ENCODE data around the gene TNNT2.

The TNNT2 gene

DNA sequence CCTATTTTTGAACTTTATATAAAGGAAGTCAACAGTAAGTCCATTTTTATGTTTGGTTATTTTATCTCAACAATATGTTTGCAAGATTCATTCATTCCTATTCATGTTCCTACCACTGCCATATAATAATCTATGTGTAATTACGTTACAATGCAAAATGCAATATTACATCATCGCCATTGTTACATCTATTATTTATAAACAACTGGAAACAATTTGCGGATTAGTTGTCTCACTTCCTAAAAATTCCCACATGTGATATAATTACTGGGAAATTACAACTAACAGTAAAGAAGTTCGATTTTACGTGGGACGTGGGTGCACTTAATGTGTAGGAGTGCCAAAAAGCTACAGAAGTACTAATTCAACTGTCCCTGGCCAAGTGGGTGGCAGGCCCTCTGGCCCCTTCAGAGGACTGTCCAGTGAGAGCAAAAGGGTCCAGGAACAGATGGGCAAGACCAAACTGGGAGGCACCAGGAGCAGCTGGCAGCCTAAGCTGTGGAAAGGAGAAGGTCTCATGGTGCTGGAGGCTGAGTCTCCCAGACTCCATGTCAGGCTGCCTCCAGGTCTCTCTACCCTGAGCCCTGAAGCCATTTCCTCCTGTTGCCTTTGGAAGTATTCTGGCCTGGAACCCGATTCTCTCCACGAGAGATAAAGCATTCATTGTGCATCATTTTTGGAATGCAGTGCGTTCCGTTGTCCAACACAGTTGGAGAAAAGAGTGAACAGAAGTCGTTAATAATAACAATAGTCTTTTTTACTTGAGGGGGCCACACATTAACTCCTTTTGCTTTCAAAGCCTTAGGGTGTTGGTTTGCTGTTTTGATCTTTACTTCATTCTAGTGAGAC, 42.9 kb downstream of the TNNT2 start:
- no peak overlapping the region for H3K4me2 ChIP-seq (ENCODE audit: low read length)
- H3K27me3 ChIP-seq (ENCODE audit: insufficient read depth, low read length, poor library complexity), result no peaks in the 10 kb centered on the region
- H3K4me1 ChIP-seq (ENCODE audit: control insufficient read depth, low read depth, low read length), result no peaks in the 10 kb centered on the region
- no peak overlapping the region for H2BK5ac ChIP-seq (ENCODE audit: low read length)
- H4K5ac ChIP-seq (ENCODE audit: low read length), result no peak overlapping the region
- WGBS (ENCODE audit: extremely low coverage, insufficient coverage, low lambda C conversion rate), result no CpG with 5 or more reads among the region's 11 CpGs
- H3K4me3 ChIP-seq (ENCODE audit: low read length), result no peak overlapping the region
- no peak overlapping the region for H3K27ac ChIP-seq (ENCODE audit: low read depth, low read length)
- no peak overlapping the region for H3K18ac ChIP-seq (ENCODE audit: low read length)
- no peak overlapping the region for H4K8ac ChIP-seq (ENCODE audit: low read depth, low read length)
- no peaks in the 10 kb centered on the region for H3K36me3 ChIP-seq (ENCODE audit: control insufficient read depth, insufficient read depth, low read length)
- no peak overlapping the region for H3K56ac ChIP-seq (ENCODE audit: low read length)
- H2AK5ac ChIP-seq (ENCODE audit: low read length), result no peak overlapping the region
- H2BK15ac ChIP-seq (replicated peaks; ENCODE audit: low read depth), result no peak overlapping the region
- H3K23ac ChIP-seq (ENCODE audit: low read length), result no peak overlapping the region
- H3K79me1 ChIP-seq (ENCODE audit: low read length), result no peaks in the 10 kb centered on the region
- H3K4ac ChIP-seq (ENCODE audit: low read depth, low read length), result no peak overlapping the region
- H2BK120ac ChIP-seq (ENCODE audit: low read depth, low read length), result no peak overlapping the region
- no peak overlapping the region for H3K9ac ChIP-seq (ENCODE audit: low read length)
- H3K79me2 ChIP-seq (ENCODE audit: control insufficient read depth, insufficient read depth, low read length), result no peaks in the 10 kb centered on the region
- no peak for DNase-seq

DNA sequence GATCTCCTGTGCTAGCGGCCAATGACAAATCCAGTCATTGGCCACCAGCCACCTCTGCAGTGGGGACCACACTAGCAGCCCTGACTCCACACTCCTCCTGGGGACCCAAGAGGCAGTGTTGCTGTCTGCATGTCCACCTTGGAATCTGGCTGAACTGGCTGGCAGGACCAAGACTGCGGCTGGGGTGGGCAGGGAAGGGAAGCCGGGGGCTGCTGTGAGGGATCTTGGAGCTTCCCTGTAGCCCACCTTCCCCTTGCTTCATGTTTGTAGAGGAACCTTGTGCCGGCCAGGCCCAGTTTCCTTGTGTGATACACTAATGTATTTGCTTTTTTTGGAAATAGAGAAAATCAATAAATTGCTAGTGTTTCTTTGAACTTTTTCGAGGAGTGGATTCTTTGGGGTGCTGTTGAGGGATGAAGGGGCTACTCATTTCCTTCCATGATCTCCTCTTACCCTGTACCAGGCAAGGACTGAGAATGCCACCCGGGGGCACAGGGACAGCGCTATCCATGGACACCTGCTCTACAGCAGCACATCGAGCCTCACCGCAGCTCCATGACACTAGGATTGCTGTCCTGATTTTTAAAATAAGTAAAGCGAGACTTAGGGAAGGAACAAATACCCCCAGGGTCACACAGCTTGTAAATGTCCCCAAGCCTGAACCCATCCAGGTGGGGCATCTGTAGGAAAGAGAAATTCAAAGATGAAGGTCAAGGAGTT, 44.7 kb downstream of the TNNT2 start:
- Histone ChIP-seq H3K23ac (ENCODE audit: low read length) (no peak overlapping the region), H2BK5ac (ENCODE audit: low read length) (no peak overlapping the region), H4K8ac (ENCODE audit: low read depth, low read length) (no peak overlapping the region), H3K56ac (ENCODE audit: low read length) (no peak overlapping the region), H3K9ac (ENCODE audit: low read length) (no peak overlapping the region), H4K5ac (ENCODE audit: low read length) (no peak overlapping the region), H3K18ac (ENCODE audit: low read length) (no peak overlapping the region), H3K4me1 (ENCODE audit: control insufficient read depth, low read depth, low read length) (no peaks in the 10 kb centered on the region), H3K4me2 (ENCODE audit: low read length) (no peak overlapping the region), H3K79me1 (ENCODE audit: low read length) (no peaks in the 10 kb centered on the region), H3K27me3 (ENCODE audit: insufficient read depth, low read length, poor library complexity) (no peaks in the 10 kb centered on the region), H2BK120ac (ENCODE audit: low read depth, low read length) (no peak overlapping the region), H2BK15ac (replicated peaks; ENCODE audit: low read depth) (no peak overlapping the region), H3K27ac (ENCODE audit: low read depth, low read length) (no peak overlapping the region), H2AK5ac (ENCODE audit: low read length) (no peak overlapping the region), H3K4ac (ENCODE audit: low read depth, low read length) (no peak overlapping the region), H3K36me3 (ENCODE audit: control insufficient read depth, insufficient read depth, low read length) (no peaks in the 10 kb centered on the region), H3K79me2 (ENCODE audit: control insufficient read depth, insufficient read depth, low read length) (no peaks in the 10 kb centered on the region), H3K4me3 (ENCODE audit: low read length) (no peak overlapping the region)
- no CpG with 5 or more reads among the region's 10 CpGs for WGBS (ENCODE audit: extremely low coverage, insufficient coverage, low lambda C conversion rate)
- no peak for DNase-seq

DNA sequence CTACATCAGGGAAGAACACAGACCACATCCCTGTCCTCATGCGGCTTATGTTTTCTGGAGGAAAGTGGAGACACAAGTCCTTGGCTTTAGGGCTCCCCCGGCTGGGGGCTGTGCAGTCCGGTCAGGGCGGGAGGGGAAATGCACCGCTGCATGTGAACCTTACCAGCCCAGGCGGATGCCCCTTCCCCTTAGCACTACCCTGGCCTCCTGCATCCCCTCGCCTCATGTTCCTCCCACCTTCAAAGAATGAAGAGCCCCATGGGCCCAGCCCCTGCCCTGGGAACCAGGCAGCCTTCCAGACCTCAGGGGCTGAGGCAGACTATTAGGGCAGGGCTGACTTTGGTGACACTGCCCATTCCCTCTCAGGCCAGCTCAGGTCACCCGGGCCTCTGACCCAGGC, 45.5 kb downstream of the TNNT2 start:
- Histone ChIP-seq H3K4ac (ENCODE audit: low read depth, low read length) (no peak overlapping the region), H3K23ac (ENCODE audit: low read length) (no peak overlapping the region), H4K8ac (ENCODE audit: low read depth, low read length) (no peak overlapping the region), H2AK5ac (ENCODE audit: low read length) (no peak overlapping the region), H3K79me1 (ENCODE audit: low read length) (no peaks in the 10 kb centered on the region), H3K36me3 (ENCODE audit: control insufficient read depth, insufficient read depth, low read length) (no peaks in the 10 kb centered on the region), H2BK5ac (ENCODE audit: low read length) (no peak overlapping the region), H3K79me2 (ENCODE audit: control insufficient read depth, insufficient read depth, low read length) (no peaks in the 10 kb centered on the region), H3K27me3 (ENCODE audit: insufficient read depth, low read length, poor library complexity) (no peaks in the 10 kb centered on the region), H3K4me1 (ENCODE audit: control insufficient read depth, low read depth, low read length) (no peaks in the 10 kb centered on the region), H3K4me2 (ENCODE audit: low read length) (no peak overlapping the region), H3K18ac (ENCODE audit: low read length) (no peak overlapping the region), H3K4me3 (ENCODE audit: low read length) (no peak overlapping the region), H3K56ac (ENCODE audit: low read length) (no peak overlapping the region), H3K27ac (ENCODE audit: low read depth, low read length) (no peak overlapping the region), H3K9ac (ENCODE audit: low read length) (no peak overlapping the region), H2BK15ac (replicated peaks; ENCODE audit: low read depth) (no peak overlapping the region), H2BK120ac (ENCODE audit: low read depth, low read length) (no peak overlapping the region), H4K5ac (ENCODE audit: low read length) (no peak overlapping the region)
- WGBS (ENCODE audit: extremely low coverage, insufficient coverage, low lambda C conversion rate), result no CpG with 5 or more reads among the region's 8 CpGs
- no peak for DNase-seq

DNA sequence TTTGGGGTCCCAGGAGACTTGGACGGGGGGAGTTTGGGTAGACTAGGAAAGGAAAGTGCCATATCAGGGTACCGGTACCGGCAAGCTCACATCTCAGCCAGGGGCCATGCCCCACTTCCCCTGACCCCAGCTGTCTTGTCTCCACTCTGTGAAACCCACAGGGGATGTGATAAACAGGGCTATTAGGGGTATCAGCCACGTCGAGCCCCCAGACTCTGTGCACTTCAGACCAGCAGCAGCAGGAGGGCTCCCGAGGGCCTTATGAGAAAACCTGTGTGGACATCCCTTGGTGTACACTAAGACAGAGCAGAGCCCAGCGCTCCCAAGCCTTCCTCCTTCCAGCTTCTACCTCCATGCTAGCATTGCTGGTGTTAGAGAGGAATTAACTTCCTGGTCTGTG, 46.3 kb downstream of the TNNT2 start:
- no peak overlapping the region for H3K18ac ChIP-seq (ENCODE audit: low read length)
- H3K4me1 ChIP-seq (ENCODE audit: control insufficient read depth, low read depth, low read length), result no peaks in the 10 kb centered on the region
- H3K4ac ChIP-seq (ENCODE audit: low read depth, low read length), result no peak overlapping the region
- H3K56ac ChIP-seq (ENCODE audit: low read length), result no peak overlapping the region
- H3K4me3 ChIP-seq (ENCODE audit: low read length), result no peak overlapping the region
- no peak overlapping the region for H2AK5ac ChIP-seq (ENCODE audit: low read length)
- WGBS (ENCODE audit: extremely low coverage, insufficient coverage, low lambda C conversion rate), result no CpG with 5 or more reads among the region's 7 CpGs
- no peak overlapping the region for H3K27ac ChIP-seq (ENCODE audit: low read depth, low read length)
- no peak overlapping the region for H3K9ac ChIP-seq (ENCODE audit: low read length)
- no peak overlapping the region for H3K23ac ChIP-seq (ENCODE audit: low read length)
- no peak overlapping the region for H3K4me2 ChIP-seq (ENCODE audit: low read length)
- no peaks in the 10 kb centered on the region for H3K79me2 ChIP-seq (ENCODE audit: control insufficient read depth, insufficient read depth, low read length)
- no peaks in the 10 kb centered on the region for H3K79me1 ChIP-seq (ENCODE audit: low read length)
- H2BK15ac ChIP-seq (replicated peaks; ENCODE audit: low read depth), result no peak overlapping the region
- H4K8ac ChIP-seq (ENCODE audit: low read depth, low read length), result no peak overlapping the region
- DNase-seq, result no peak
- H2BK120ac ChIP-seq (ENCODE audit: low read depth, low read length), result no peak overlapping the region
- no peak overlapping the region for H4K5ac ChIP-seq (ENCODE audit: low read length)
- no peaks in the 10 kb centered on the region for H3K27me3 ChIP-seq (ENCODE audit: insufficient read depth, low read length, poor library complexity)
- H2BK5ac ChIP-seq (ENCODE audit: low read length), result no peak overlapping the region
- H3K36me3 ChIP-seq (ENCODE audit: control insufficient read depth, insufficient read depth, low read length), result no peaks in the 10 kb centered on the region

DNA sequence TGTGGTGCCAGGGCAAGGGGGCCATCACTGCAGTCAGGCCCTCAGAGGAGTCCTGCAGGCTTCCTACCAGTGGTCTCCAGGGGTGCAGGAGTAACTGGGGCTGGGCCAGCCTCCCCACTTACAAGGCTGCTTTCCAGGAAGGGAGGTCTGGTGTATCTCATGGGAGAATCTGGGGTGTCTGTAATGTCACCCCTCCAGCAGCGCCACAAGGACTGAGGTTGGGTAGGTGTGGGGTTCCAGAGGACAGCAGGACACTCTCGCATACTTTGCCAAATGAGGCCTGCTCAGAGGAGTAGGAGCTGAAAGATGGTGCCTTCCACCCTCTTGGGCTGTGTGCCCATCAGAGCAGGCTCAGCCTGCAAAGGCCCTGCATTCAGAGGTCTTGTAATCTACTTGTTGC, 46.9 kb downstream of the TNNT2 start:
- H3K4me1 ChIP-seq (ENCODE audit: control insufficient read depth, low read depth, low read length), result no peaks in the 10 kb centered on the region
- H3K18ac ChIP-seq (ENCODE audit: low read length), result no peak overlapping the region
- WGBS (ENCODE audit: extremely low coverage, insufficient coverage, low lambda C conversion rate), result no CpG with 5 or more reads among the region's 2 CpGs
- H3K4me3 ChIP-seq (ENCODE audit: low read length), result no peak overlapping the region
- no peak overlapping the region for H3K4ac ChIP-seq (ENCODE audit: low read depth, low read length)
- no peak overlapping the region for H2AK5ac ChIP-seq (ENCODE audit: low read length)
- H3K56ac ChIP-seq (ENCODE audit: low read length), result no peak overlapping the region
- H3K79me1 ChIP-seq (ENCODE audit: low read length), result no peaks in the 10 kb centered on the region
- no peak for DNase-seq
- H3K79me2 ChIP-seq (ENCODE audit: control insufficient read depth, insufficient read depth, low read length), result no peaks in the 10 kb centered on the region
- no peak overlapping the region for H3K9ac ChIP-seq (ENCODE audit: low read length)
- H2BK120ac ChIP-seq (ENCODE audit: low read depth, low read length), result no peak overlapping the region
- H2BK15ac ChIP-seq (replicated peaks; ENCODE audit: low read depth), result no peak overlapping the region
- no peak overlapping the region for H3K4me2 ChIP-seq (ENCODE audit: low read length)
- H3K27me3 ChIP-seq (ENCODE audit: insufficient read depth, low read length, poor library complexity), result no peaks in the 10 kb centered on the region
- H3K27ac ChIP-seq (ENCODE audit: low read depth, low read length), result no peak overlapping the region
- no peak overlapping the region for H2BK5ac ChIP-seq (ENCODE audit: low read length)
- no peaks in the 10 kb centered on the region for H3K36me3 ChIP-seq (ENCODE audit: control insufficient read depth, insufficient read depth, low read length)
- no peak overlapping the region for H4K8ac ChIP-seq (ENCODE audit: low read depth, low read length)
- no peak overlapping the region for H3K23ac ChIP-seq (ENCODE audit: low read length)
- no peak overlapping the region for H4K5ac ChIP-seq (ENCODE audit: low read length)
